H1 (cell line): ENCODE data around the gene APOL1. TPM values are rescaled to one million over a fixed set of nuclear protein-coding genes. Genes with fewer than 3 reads are reported as not detected.

Experiments
- CTCF ChIA-PET: fragments of 300-600 bp; sonication (Branson Sonifier 250); formaldehyde crosslinking; loops from one replicate; lab custom pipeline; 2021; ENCODE audit not compliant: partially characterized antibody; lab: Charles Lee
- POLR2A ChIA-PET: fragments of 300-600 bp; sonication (Branson Sonifier 250); formaldehyde crosslinking; loops from one replicate; lab custom pipeline; 2021; ENCODE audit warnings: inconsistent platforms; ENCODE audit not compliant: partially characterized antibody; lab: Charles Lee
- DNase-seq, 2 experiments: peaks; one replicate each; pipeline versions ENCODE4 v3.0.0 to v3.0.0-alpha.2; 2010 to 2022; ENCODE audit warnings: low spot score in 2 of 2, low read depth in 1 of 2, mixed read lengths in 1 of 2
- FAIRE-seq: peaks from 2 replicates; lab custom pipeline; 2011; peaks lifted over from hg19 to GRCh38; lab: Jason Lieb, UNC
- H2AFZ ChIP-seq: 2 replicates; pipeline ENCODE4 v1.8.1; 2012; ENCODE audit warnings: low read length, inconsistent platforms
- H2AK5ac ChIP-seq: 2 replicates; pipeline ENCODE4 v1.6.1; 2013; ENCODE audit warnings: low read depth, low read length
- H2BK120ac ChIP-seq: replicated peaks from 2 replicates; pipeline ENCODE3; 2013; ENCODE audit warnings: low read depth, low read length, inconsistent platforms
- H2BK12ac ChIP-seq: 2 replicates; pipeline ENCODE4 v1.6.1; 2013; ENCODE audit warnings: low read depth, low read length
- H2BK15ac ChIP-seq: 2 replicates; pipeline ENCODE4 v1.6.1; 2013; ENCODE audit warnings: low read length
- H2BK20ac ChIP-seq: 2 replicates; pipeline ENCODE4 v1.6.1; 2013; ENCODE audit warnings: low read length
- H2BK5ac ChIP-seq: 2 replicates; pipeline ENCODE4 v1.6.1; 2013; ENCODE audit warnings: low read depth, low read length
- H3K14ac ChIP-seq: 2 replicates; pipeline ENCODE4 v1.6.1; 2013; ENCODE audit warnings: inconsistent platforms; ENCODE audit not compliant: insufficient read length
- H3K18ac ChIP-seq: 2 replicates; pipeline ENCODE4 v1.6.1; 2013; ENCODE audit warnings: low read length; ENCODE audit errors: extremely low read depth
- H3K23ac ChIP-seq: 2 replicates; pipeline ENCODE4 v1.6.1; 2013; ENCODE audit warnings: inconsistent platforms; ENCODE audit not compliant: insufficient read length
- H3K23me2 ChIP-seq: 2 replicates; pipeline ENCODE4 v1.6.1; 2013; ENCODE audit warnings: low read depth, low read length
- H3K27ac ChIP-seq: 2 replicates; pipeline ENCODE4 v1.6.1; 2011; ENCODE audit warnings: low read depth, low read length, inconsistent platforms
- H3K27me3 ChIP-seq, 4 experiments: replicated peaks in 1 of 4; 1 replicate in 1 of 4; 2 replicates in 3 of 4; pipeline versions ENCODE4 v1.6.1 to v1.8.1; 2011 to 2013; ENCODE audit warnings: low read length in 3 of 4, mild to moderate bottlenecking in 3 of 4, inconsistent platforms in 2 of 4, mixed read lengths in 2 of 4, moderate library complexity in 1 of 4; ENCODE audit not compliant: control insufficient read depth in 3 of 4, insufficient read depth in 3 of 4; ENCODE audit errors: extremely low read depth in 1 of 4
- H3K36me3 ChIP-seq, 4 experiments: 2 replicates each; pipeline versions ENCODE4 v1.6.1 to v1.8.1; 2011 to 2013; ENCODE audit warnings: mild to moderate bottlenecking in 4 of 4, low read length in 3 of 4, moderate library complexity in 2 of 4, control low read depth in 1 of 4, inconsistent platforms in 1 of 4; ENCODE audit not compliant: insufficient read depth in 4 of 4, control insufficient read depth in 2 of 4
- H3K4ac ChIP-seq: replicated peaks from 2 replicates; pipeline ENCODE3; 2013; ENCODE audit warnings: low read length, low read depth, mixed read lengths, inconsistent platforms; ENCODE audit not compliant: insufficient read length
- H3K4me1 ChIP-seq, 4 experiments: replicated peaks in 1 of 4; 1 replicate in 1 of 4; 2 replicates in 3 of 4; pipeline versions ENCODE4 v1.6.1 to v1.8.1; 2011 to 2013; ENCODE audit warnings: low read length in 3 of 4, inconsistent platforms in 2 of 4, mixed read lengths in 1 of 4; ENCODE audit not compliant: insufficient read depth in 4 of 4, control insufficient read depth in 3 of 4
- H3K4me2 ChIP-seq, 2 experiments: 2 replicates each; pipeline versions ENCODE4 v1.6.1 to v1.8.1; 2011 to 2013; ENCODE audit warnings: low read depth in 2 of 2, low read length in 2 of 2, control low read depth in 1 of 2, inconsistent platforms in 1 of 2, mild to moderate bottlenecking in 1 of 2; ENCODE audit not compliant: insufficient read depth in 1 of 2
- H3K4me3 ChIP-seq, 4 experiments: fragments of 200-600, 300-600 bp in 1 of 4; sonication (generic), shearing (Covaris generic), sonication (Bioruptor Twin) in 1 of 4; 2 replicates each; pipeline versions ENCODE4 v1.5.1 to v1.8.1; 2011 to 2016; ENCODE audit warnings: low read length in 4 of 4, low read depth in 3 of 4, control low read depth in 2 of 4, inconsistent platforms in 2 of 4, mild to moderate bottlenecking in 2 of 4, mixed read lengths in 1 of 4, moderate library complexity in 1 of 4; ENCODE audit not compliant: insufficient read depth in 2 of 4; ENCODE audit errors: extremely low read depth in 1 of 4
- H3K56ac ChIP-seq: replicated peaks from 2 replicates; pipeline ENCODE3; 2013; ENCODE audit warnings: low read depth, mild to moderate bottlenecking, mixed read lengths, low read length, inconsistent platforms; ENCODE audit not compliant: insufficient read length
- H3K79me1 ChIP-seq: 2 replicates; pipeline ENCODE4 v1.6.1; 2013; ENCODE audit warnings: low read depth, low read length, control low read depth
- H3K79me2 ChIP-seq, 2 experiments: 2 replicates each; pipeline versions ENCODE4 v1.6.1 to v1.8.1; 2012 to 2013; ENCODE audit warnings: low read length in 2 of 2, mild to moderate bottlenecking in 2 of 2, inconsistent platforms in 1 of 2; ENCODE audit not compliant: insufficient read depth in 2 of 2, control insufficient read depth in 1 of 2
- H3K9ac ChIP-seq, 4 experiments: replicated peaks in 1 of 4; 1 replicate in 1 of 4; 2 replicates in 3 of 4; pipeline versions ENCODE4 v1.6.1 to v1.8.1; 2011 to 2013; ENCODE audit warnings: low read depth in 3 of 4, low read length in 3 of 4, control low read depth in 2 of 4, mild to moderate bottlenecking in 2 of 4, moderate library complexity in 2 of 4, inconsistent platforms in 1 of 4; ENCODE audit errors: extremely low read depth in 1 of 4
- H3K9me3 ChIP-seq, 2 experiments: 2 replicates each; pipeline versions ENCODE4 v1.6.1 to v1.8.1; 2012 to 2013; ENCODE audit warnings: mild to moderate bottlenecking in 2 of 2, moderate library complexity in 2 of 2, control low read depth in 1 of 2, inconsistent platforms in 1 of 2, low read depth in 1 of 2, low read length in 1 of 2, mixed read lengths in 1 of 2; ENCODE audit not compliant: insufficient read depth in 2 of 2
- H4K20me1 ChIP-seq, 2 experiments: replicated peaks in 1 of 2; 2 replicates each; pipeline versions ENCODE3 to v1.8.1; 2011 to 2013; ENCODE audit warnings: inconsistent platforms in 2 of 2, low read length in 2 of 2, mild to moderate bottlenecking in 1 of 2; ENCODE audit not compliant: insufficient read depth in 2 of 2, control insufficient read depth in 1 of 2
- H4K5ac ChIP-seq: 2 replicates; pipeline ENCODE4 v1.6.1; 2013; ENCODE audit warnings: low read length, low read depth, mixed read lengths, inconsistent platforms; ENCODE audit not compliant: insufficient read length
- H4K8ac ChIP-seq: 2 replicates; pipeline ENCODE4 v1.8.0; 2013; ENCODE audit warnings: mild to moderate bottlenecking, moderate library complexity, low read length, inconsistent platforms; ENCODE audit not compliant: insufficient read depth; ENCODE audit errors: extremely low read depth
- H4K91ac ChIP-seq: replicated peaks from 2 replicates; pipeline ENCODE3; 2013; ENCODE audit warnings: low read length, mixed read lengths, inconsistent platforms; ENCODE audit not compliant: insufficient read length
- CHD2 ChIP-seq: IDR thresholded peaks from 2 replicates; pipeline ENCODE4 v1.6.1; 2012; ENCODE audit warnings: low read length, improper control_type of control experiment
- EP300 ChIP-seq, 2 experiments: IDR thresholded peaks; 1 replicate in 1 of 2; 2 replicates in 1 of 2; pipeline ENCODE4 v1.6.1; 2011 to 2012; ENCODE audit warnings: low read depth in 2 of 2, low read length in 2 of 2, mild to moderate bottlenecking in 2 of 2, borderline replicate concordance in 1 of 2, inconsistent platforms in 1 of 2, moderate library complexity in 1 of 2
- KDM1A ChIP-seq: fragments of 200-600, 300-600 bp; sonication (generic); IDR thresholded peaks from 2 replicates; pipeline ENCODE4 v1.7.1; 2016; ENCODE audit warnings: mild to moderate bottlenecking, low read length, borderline replicate concordance
- MAFK ChIP-seq: IDR thresholded peaks from 2 replicates; pipeline ENCODE4 v1.6.1; 2012; ENCODE audit warnings: low read depth, mild to moderate bottlenecking, improper control_type of control experiment, low read length
- PHF8 ChIP-seq: fragments of 200-600 bp; sonication (generic); conservative IDR thresholded peaks from 2 replicates; pipeline ENCODE4 v1.7.1; 2012; ENCODE audit warnings: low read depth, mild to moderate bottlenecking, inconsistent platforms, low read length, moderate library complexity
- POLR2A ChIP-seq, 2 experiments: IDR thresholded peaks; 1 replicate in 1 of 2; 2 replicates in 1 of 2; pipeline ENCODE4 v1.6.1; 2011; ENCODE audit warnings: low read depth in 2 of 2, low read length in 2 of 2, mild to moderate bottlenecking in 2 of 2; ENCODE audit errors: control extremely low read depth in 1 of 2
- POLR2AphosphoS5 ChIP-seq: IDR thresholded peaks from 2 replicates; pipeline ENCODE4 v1.6.1; 2011; ENCODE audit warnings: low read depth, low read length
- RNF2 ChIP-seq: fragments of 200-900, 300-1000 bp; sonication (generic); IDR thresholded peaks from 2 replicates; pipeline ENCODE4 v1.7.1; 2016; ENCODE audit warnings: borderline replicate concordance, low read depth, mild to moderate bottlenecking, antibody characterized with exemption, low read length; ENCODE audit not compliant: poor library complexity, severe bottlenecking; ENCODE audit errors: missing control alignments
- SIRT6 ChIP-seq: IDR thresholded peaks from one replicate; pipeline ENCODE4 v1.7.1; 2012; ENCODE audit warnings: low read length, inconsistent platforms
- SP1 ChIP-seq: IDR thresholded peaks from 2 replicates; pipeline ENCODE4 v1.6.1; 2011; ENCODE audit warnings: low read depth, low read length
- TAF1 ChIP-seq: IDR thresholded peaks from 2 replicates; pipeline ENCODE4 v1.6.1; 2011; ENCODE audit warnings: mild to moderate bottlenecking, low read depth, low read length
- TAF7 ChIP-seq: optimal IDR thresholded peaks from 2 replicates; pipeline ENCODE3; 2011; ENCODE audit warnings: low read depth, mild to moderate bottlenecking, inconsistent platforms, low read length, moderate library complexity, borderline replicate concordance
- WGBS, 2 experiments: shearing (Covaris generic) in 1 of 2; methylation state at CpG; one replicate each; pipeline versions ENCODE4 v1.1.6 to v1.1.7; 2013 to 2015; ENCODE audit warnings: low lambda C conversion rate in 2 of 2, mixed read lengths in 2 of 2, inconsistent platforms in 1 of 2, low coverage in 1 of 2, missing lambda C conversion rate in 1 of 2; ENCODE audit not compliant: insufficient replicate concordance in 2 of 2, insufficient coverage in 1 of 2, insufficient read length in 1 of 2; ENCODE audit errors: extremely low coverage in 1 of 2, missing lambda C conversion rate in 1 of 2; 5-methylcytosine and 5-hydroxymethylcytosine counted together
- polyA plus RNA-seq, 7 experiments: library from polyadenylated mRNA; depleted of rRNA in 3 of 7; stranded (reverse) in 5 of 7; unstranded in 2 of 7; fragments of >200 nt in 5 of 7; fragments of 200-250 nt in 2 of 7; gene quantifications; 1 replicate in 5 of 7; 2 replicates in 1 of 7; 4 replicates in 1 of 7; pipeline versions ENCODE4 v1.2.1 to v1.2.3, GENCODE V29; 2011 to 2013; ENCODE audit warnings: missing spikeins in 2 of 7, mixed read lengths in 2 of 7
- total RNA-seq: library from RNA; stranded (reverse); fragmentation: NEBNext Ultra II Directional; extraction: Animal tissue kit (Norgen Biotek cat#: 25700); gene quantifications from 2 replicates; pipeline ENCODE4 v1.2.1, GENCODE V29; 2021

Gene APOL1
- total and polyA plus RNA-seq, 2 of the 8 experiments (the other 6 are each of a cell fraction or from before 2014, with no cell fraction given) = not detected

- no peak overlapping the region for H3K23ac ChIP-seq
- TF ChIP-seq EP300 (IDR thresholded peaks at IDR 0.05; ENCODE audit: borderline replicate concordance in 1 of 2, low read depth in 2 of 2, low read length in 2 of 2) (no peak), TAF7 (no peak), TAF1 (no peak), POLR2AphosphoS5 (no peak), RNF2 (no peak), POLR2A (IDR thresholded peaks at IDR 0.05; ENCODE audit: control extremely low read depth in 1 of 2, low read depth in 2 of 2, low read length in 2 of 2) (no peak), MAFK (no peak), PHF8 (no peak), KDM1A (no peak), SP1 (no peak), CHD2 (no peak), SIRT6 (no peak)
- TF ChIP-seq, all 59 proteins: peak for 0
- no peak for FAIRE-seq
- Histone ChIP-seq H2BK5ac (no peak overlapping the region), H4K20me1 (no peaks in the 10 kb centered on the region), H3K27ac (no peak overlapping the region), H2BK120ac (no peak overlapping the region), H3K4me2 (no peak overlapping the region), H3K14ac (no peak overlapping the region), H3K4ac (no peak overlapping the region), H3K79me2 (no peaks in the 10 kb centered on the region), H4K8ac (no peak overlapping the region), H2BK20ac (no peak overlapping the region), H3K23me2 (no peaks in the 10 kb centered on the region), H3K36me3 (no peaks in the 10 kb centered on the region), H3K4me1 (no peaks in the 10 kb centered on the region), H4K91ac (no peak overlapping the region), H3K18ac (no peak overlapping the region), H3K4me3 (no peak overlapping the region), H4K5ac (no peak overlapping the region), H2AFZ (no peak overlapping the region), H3K9me3 (peaks cover 0 to 4% of the 10 kb centered on the region in 2 experiments; a peak in 1 of 4 replicates), H2AK5ac (no peak overlapping the region), H3K56ac (no peak overlapping the region), H3K27me3 (no peaks in the 10 kb centered on the region), H3K9ac (no peak overlapping the region), H2BK12ac (no peak overlapping the region), H3K79me1 (no peaks in the 10 kb centered on the region), H2BK15ac (no peak overlapping the region)
- DNase-seq = no peak
- CTCF ChIA-PET = interaction anchor here (1.4 kb wide), 1 partner anchor 33 kb away, joined by 5 read pairs; the partner anchor contains the start of gene APOL2
- 82% methylated on average over 1 of the region's 1 CpG; no CpG with 5 or more reads in 1 of the 2 experiments for WGBS, 2 experiments
- POLR2A ChIA-PET = no interaction called here
Measured at GRCh38 chr22:36206255-36206654, 46.7 kb upstream of the APOL1 start.
